OCI-LY3 (cell line): ENCODE measurements around the gene IAH1.
"Not testable (repeated sequence)": the region's sequence is repeated elsewhere in the genome, so short reads cannot be mapped to it uniquely, and the experiment has no call there.

Experiments used
- CTCF ChIP-seq: fragments of 200-600, 300-600 bp; sonication (generic); IDR thresholded peaks from 2 replicates; pipeline ENCODE4 v1.5.1; 2014; ENCODE audit warnings: antibody characterized with exemption, low read length, low read depth
- EZH2phosphoT487 ChIP-seq: fragments of 200-600 bp; shearing (Covaris generic); IDR thresholded peaks from 2 replicates; pipeline ENCODE4 v1.6.1; 2018; ENCODE audit warnings: antibody characterized with exemption, mixed run types, low read depth

- TF ChIP-seq CTCF, EZH2phosphoT487: not testable (repeated sequence)
Measured at GRCh38 chr2:9513946-9514345, 39.6 kb downstream of the IAH1 start.
